ENCODE data around the gene ZNF521. TPM values are rescaled to one million over a fixed set of nuclear protein-coding genes. Genes with fewer than 3 reads are reported as not detected.

ZNF521 gene
- total RNA-seq, 4 donors from 2014 or later: 4.7 to 15.4 (median 7.7) TPM

- intact Hi-C loops (cut with DNase I; ENCODE audit: low total_unique reads): no loop called here
- 78 to 85% methylated on average over 2 of the region's 2 CpGs for WGBS, 2 donors
Measured at GRCh38 chr18:25134861-25135260, 217.1 kb downstream of the ZNF521 start.

GRCh38 chr18:25133879-25134278 lies 218.1 kb downstream of the ZNF521 start:
- TF ChIP-seq POLR2A (IDR thresholded peaks at IDR 0.05) (no peak), CTCF (IDR thresholded peaks at IDR 0.05) (no peak)
- no peak overlapping the region for H3K4me3 ChIP-seq (ENCODE audit: low read depth, poor library complexity, severe bottlenecking)
- WGBS, 2 donors: 78 to 80% methylated on average over 2 of the region's 2 CpGs
- no peak for DNase-seq (ENCODE audit: low spot score in 2 of 2)
- intact Hi-C loops (cut with DNase I; ENCODE audit: low total_unique reads): no loop called here

More at GRCh38 chr18:25134861-25135260, 217.1 kb downstream of the ZNF521 start:
- TF ChIP-seq POLR2A (IDR thresholded peaks at IDR 0.05) (no peak), CTCF (IDR thresholded peaks at IDR 0.05) (no peak)
- no peak for DNase-seq (ENCODE audit: low spot score in 2 of 2)
- H3K4me3 ChIP-seq (ENCODE audit: low read depth, poor library complexity, severe bottlenecking): no peak overlapping the region

- 85% methylated on average over 10 of the region's 10 CpGs for WGBS, 2 donors
- TF ChIP-seq POLR2A (IDR thresholded peaks at IDR 0.05) (no peak), CTCF (IDR thresholded peaks at IDR 0.05) (no peak)
Measured at GRCh38 chr18:25132786-25133496, 219.0 kb downstream of the ZNF521 start.

GRCh38 chr18:25126751-25127150 lies 225.2 kb downstream of the ZNF521 start:
- no peak for DNase-seq (ENCODE audit: low spot score in 2 of 2)
- no peak overlapping the region for H3K4me3 ChIP-seq (ENCODE audit: low read depth, poor library complexity, severe bottlenecking)
- 85 to 89% methylated on average over 1 of the region's 1 CpG for WGBS, 2 donors
- intact Hi-C loops (cut with DNase I; ENCODE audit: low total_unique reads): no loop called here
- TF ChIP-seq POLR2A (IDR thresholded peaks at IDR 0.05) (no peak), CTCF (IDR thresholded peaks at IDR 0.05) (no peak)

More at GRCh38 chr18:25132786-25133496, 219.0 kb downstream of the ZNF521 start:
- H3K4me3 ChIP-seq (ENCODE audit: low read depth, poor library complexity, severe bottlenecking): no peak overlapping the region
- intact Hi-C loops (cut with DNase I; ENCODE audit: low total_unique reads): no loop called here
- no peak for DNase-seq (ENCODE audit: low spot score in 2 of 2)

GRCh38 chr18:25125680-25126079 lies 226.3 kb downstream of the ZNF521 start:
- no peak overlapping the region for H3K4me3 ChIP-seq (ENCODE audit: low read depth, poor library complexity, severe bottlenecking)
- no peak for DNase-seq (ENCODE audit: low spot score in 2 of 2)
- intact Hi-C loops (cut with DNase I; ENCODE audit: low total_unique reads): no loop called here
- WGBS, 2 donors: 63 to 71% methylated on average over 1 of the region's 1 CpG
- TF ChIP-seq CTCF (IDR thresholded peaks at IDR 0.05): no peak
- TF ChIP-seq POLR2A (IDR thresholded peaks at IDR 0.05): no peak
